Left kidney (tissue), 2 donors: ENCODE results near the gene SH3RF2. TPM values are rescaled to one million over a fixed set of nuclear protein-coding genes. Genes with fewer than 3 reads are reported as not detected.
"Not testable (repeated sequence)": the region's sequence is repeated elsewhere in the genome, so short reads cannot be mapped to it uniquely, and the experiment has no call there.

ENCODE experiments used
- DNase-seq: peaks from one replicate; pipeline ENCODE4 v3.0.0-alpha.2; 2013
- polyA plus RNA-seq: library from polyadenylated mRNA; unstranded; fragments of 120-200 nt; gene quantifications from one replicate; pipeline ENCODE4 v1.2.1, GENCODE V29; 2013; ENCODE audit not compliant: insufficient read length

The SH3RF2 gene
- polyA plus RNA-seq, 1 donor: 5.4 TPM

GRCh38 chr5:146007989-146008388, 71.6 kb downstream of the SH3RF2 start:
- DNase-seq: no peak

DNA sequence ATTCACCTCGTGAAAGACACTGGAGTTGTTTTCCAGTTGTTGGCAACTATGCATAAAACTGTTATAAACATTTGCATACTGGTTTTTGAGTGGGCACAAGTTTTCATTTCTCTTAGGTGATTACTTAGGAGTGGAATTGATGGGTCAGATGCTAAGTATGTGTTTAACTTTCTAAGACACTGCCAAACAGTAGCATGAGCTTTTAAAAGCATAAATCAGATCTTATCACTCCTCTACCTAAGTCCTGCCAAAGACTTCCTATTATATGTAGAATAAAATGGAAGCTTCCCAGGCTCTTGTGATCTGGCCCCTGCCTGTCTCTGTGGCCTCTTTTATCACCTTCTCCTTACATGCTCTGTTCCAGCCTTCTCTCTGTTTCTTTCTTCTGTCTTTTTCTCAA, 72.6 kb downstream of the SH3RF2 start:
- DNase-seq: no peak

DNA sequence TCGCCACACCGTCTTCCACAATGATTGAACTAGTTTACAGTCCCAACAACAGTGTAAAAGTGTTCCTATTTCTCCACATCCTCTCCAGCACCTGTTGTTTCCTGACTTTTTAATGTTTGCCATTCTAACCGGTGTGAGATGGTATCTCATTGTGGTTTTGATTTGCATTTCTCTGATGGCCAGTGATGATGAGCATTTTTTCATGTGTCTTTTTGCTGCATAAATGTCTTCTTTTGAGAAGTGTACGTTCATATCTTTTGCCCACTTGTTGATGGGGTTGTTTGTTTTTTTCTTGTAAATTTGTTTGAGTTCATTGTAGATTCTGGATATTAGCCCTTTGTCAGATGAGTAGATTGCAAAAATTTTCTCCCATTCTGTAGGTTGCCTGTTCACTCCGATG, 74.1 kb downstream of the SH3RF2 start:
- not testable (repeated sequence) for DNase-seq

DNA sequence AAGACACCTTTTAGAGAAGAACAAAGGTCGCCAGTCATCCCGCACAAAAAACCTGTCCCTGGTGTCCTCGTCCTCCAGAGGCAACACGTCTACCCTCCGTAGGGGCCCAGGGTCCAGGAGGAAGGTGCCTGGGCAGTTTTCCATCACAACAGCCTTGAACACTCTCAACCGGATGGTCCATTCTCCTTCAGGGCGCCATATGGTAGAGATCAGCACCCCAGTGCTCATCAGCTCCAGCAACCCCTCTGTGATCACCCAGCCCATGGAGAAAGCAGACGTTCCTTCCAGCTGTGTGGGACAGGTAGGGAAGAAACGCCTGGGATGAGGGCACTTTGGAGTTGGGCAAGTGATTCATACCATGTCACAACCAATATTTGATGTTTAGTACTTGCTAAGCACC, 77.4 kb downstream of the SH3RF2 start:
- DNase-seq: no peak

GRCh38 chr5:146015001-146015400, 78.6 kb downstream of the SH3RF2 start:
- DNase-seq: no peak

DNA sequence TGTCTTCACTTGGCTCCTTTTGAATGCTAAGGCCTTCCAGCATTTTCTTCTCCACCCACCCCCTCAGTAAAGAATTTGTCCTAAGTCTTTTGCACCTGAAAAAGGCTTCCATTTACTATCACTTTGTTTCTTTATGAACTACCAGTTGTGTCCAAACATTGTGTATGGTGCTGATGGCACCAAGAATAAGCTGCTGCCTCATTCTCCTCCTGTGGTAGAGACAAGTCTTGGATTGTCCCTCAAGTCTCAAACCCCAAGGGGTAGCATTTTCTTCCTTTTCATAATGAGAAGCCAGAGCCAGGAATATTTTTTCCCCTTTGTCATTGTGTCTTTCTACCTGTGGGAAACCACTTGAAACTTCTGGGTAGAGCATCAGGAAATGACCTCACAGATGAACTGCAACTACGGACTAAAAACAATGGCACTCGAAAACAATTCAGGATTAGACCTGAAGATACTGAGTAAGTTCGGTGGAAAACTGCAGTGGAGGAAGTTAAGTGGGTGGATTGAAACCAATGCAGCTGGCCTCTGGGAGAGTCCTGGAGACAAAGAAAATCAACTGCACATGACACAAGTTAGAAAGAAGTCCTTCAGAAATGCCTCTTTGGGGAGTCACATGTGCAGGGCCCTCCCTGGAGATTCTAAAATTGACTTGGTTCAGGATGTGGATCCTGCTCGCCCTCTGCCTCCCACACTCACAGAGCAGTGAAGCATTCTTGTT, 80.5 kb downstream of the SH3RF2 start:
- DNase-seq: no peak

GRCh38 chr5:146018514-146019375, 82.4 kb downstream of the SH3RF2 start:
- DNase-seq: no peak

DNA sequence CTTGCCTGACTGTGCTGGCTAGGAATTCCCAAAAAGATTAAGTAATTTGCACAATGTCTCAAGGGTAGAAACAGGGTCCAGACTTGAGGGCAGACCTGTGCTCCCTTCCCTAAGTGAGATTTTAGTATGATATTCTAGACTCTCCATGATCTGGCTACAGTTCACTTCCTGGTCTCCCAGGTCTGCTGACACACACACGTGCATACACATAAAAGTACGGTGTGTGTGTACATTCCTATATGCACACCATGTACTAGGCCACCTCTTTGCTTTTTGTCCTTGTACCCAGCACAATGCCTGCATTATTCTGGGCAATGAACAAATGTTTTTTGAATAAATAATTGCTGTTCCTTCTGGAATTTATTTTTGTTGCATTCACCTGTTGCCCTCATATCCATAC, 83.7 kb downstream of the SH3RF2 start:
- DNase-seq: no peak

GRCh38 chr5:146024034-146024433, 87.7 kb downstream of the SH3RF2 start:
- DNase-seq: no peak

GRCh38 chr5:146025114-146025680, 88.8 kb downstream of the SH3RF2 start:
- no peak for DNase-seq

- no peak for DNase-seq
Measured at GRCh38 chr5:146025681-146026080, 89.3 kb downstream of the SH3RF2 start.

- DNase-seq: no peak
Measured at GRCh38 chr5:146026307-146027010, 90.1 kb downstream of the SH3RF2 start.

DNA sequence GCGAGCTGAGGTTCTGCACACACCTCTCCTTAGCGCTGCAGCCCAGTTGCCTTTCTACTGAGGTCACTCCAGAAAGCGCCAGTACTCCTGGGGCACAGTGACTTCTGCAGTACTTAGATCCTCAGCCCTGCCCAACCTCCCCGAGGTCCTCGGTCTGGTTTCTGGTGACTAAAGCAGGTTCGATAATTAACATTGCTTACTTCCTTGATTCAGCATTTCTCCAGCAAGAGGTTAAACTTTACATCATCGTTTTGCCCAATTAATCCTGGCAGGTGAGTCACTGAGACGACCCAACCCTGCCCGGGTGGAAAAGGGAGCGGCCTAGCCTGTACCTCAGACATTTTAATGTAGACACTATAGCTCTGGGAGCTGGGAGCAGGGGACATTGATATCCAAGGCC, 91.4 kb downstream of the SH3RF2 start:
- DNase-seq: peak; percentile 53

- DNase-seq: no peak
Measured at GRCh38 chr5:146032911-146033310, 96.5 kb downstream of the SH3RF2 start.

DNA sequence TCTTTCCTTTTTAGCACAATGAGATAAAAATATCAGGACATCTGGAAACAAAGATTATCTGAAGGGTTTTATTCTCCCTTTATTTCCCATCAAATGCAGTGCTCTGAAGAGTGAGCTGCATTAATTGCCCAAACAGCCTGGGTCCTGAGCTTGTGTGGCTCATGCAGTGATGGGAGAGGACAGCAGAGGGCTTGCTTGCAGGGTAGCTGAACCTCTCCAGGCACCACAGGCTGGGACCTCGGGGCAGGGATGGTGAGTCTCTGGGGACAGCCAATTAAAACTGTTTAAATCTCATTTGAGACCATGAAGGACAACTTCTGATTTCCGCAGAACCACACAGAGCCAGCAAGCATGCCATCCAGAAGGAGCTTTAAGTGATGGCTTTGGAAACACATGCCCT, 97.7 kb downstream of the SH3RF2 start:
- DNase-seq: no peak

DNA sequence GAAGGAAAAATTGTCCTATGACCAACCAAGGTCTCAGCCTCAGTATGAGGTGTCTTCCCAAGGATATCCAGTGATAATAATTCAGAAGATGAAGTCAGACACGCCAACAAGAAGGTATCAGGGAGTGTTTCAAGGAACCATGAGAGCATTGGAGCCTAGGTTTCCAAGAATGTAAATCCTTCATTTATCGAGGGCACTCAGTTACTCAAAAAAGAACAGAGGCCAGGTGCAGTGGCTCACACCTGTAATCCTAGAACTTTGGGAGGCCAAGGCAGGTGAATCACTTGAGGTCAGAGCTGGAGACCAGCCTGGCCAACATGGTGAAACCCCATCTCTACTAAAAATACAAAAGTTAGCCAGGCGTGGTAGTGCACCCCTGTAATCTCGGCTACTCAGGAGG, 98.2 kb downstream of the SH3RF2 start:
- DNase-seq: no peak

- no peak for DNase-seq
Measured at GRCh38 chr5:146039420-146039819, 103.0 kb downstream of the SH3RF2 start.

GRCh38 chr5:146040527-146040926, 104.1 kb downstream of the SH3RF2 start:
- DNase-seq: no peak

DNA sequence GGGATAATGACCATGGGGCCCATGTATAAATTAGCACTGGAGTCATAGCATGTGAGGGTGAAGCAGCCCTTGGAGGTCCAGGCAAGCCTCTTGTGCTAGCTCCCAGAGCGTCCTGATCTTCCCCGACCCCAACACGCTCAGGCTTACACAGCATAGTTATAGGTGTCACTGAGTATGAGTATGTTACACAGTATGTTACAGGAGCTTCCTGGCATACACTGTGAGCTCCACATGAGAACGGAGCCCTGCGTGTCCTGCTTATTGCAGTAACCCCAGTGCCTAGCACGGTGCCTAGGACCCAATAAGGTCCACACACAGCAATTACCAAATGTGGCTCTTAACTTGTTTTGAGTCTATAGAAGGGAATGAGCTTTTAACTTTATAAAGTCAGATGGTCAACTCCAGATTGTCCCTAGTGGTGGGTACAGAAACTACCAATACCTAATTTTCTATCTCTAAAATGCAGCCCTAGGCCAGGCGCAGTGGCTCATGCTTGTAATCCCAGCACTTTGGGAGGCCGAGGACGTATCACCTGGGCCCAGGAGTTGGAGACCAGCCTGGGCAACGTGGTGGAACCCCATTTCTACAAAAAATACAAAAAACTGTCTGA, 104.9 kb downstream of the SH3RF2 start:
- no peak for DNase-seq

DNA sequence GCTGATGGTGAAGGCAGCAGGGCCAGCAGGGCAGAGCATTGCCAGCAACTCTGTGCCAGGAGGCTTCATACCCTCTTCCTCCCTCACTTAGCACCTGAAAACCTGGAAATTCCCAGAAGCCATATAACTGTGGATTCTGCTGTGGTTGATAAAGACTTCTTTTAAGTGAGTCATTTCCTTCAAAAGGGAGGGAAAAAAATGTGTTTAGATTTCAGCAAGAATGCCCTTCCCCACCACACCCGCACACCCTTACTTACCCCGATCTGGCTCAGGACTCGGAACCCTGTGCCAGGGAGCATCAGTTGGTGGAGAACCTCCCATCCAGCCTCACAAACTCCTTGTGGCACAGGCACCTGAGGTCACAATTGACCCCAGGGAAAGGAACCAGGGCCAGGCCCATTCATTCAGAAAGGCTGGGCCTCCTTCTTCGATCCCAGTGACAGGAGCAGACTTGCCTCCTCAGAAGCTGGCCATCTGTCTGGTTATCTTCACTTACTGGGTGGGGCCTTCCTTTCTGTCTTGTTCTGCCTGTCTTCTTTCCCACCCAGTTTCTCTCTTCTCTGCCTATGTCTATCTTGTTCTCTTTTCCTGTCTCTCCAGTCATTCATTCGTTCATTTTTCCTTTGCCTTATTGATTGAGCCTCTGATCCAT, 106.4 kb downstream of the SH3RF2 start:
- DNase-seq: no peak

GRCh38 chr5:146043722-146044121, 107.3 kb downstream of the SH3RF2 start:
- no peak for DNase-seq

DNA sequence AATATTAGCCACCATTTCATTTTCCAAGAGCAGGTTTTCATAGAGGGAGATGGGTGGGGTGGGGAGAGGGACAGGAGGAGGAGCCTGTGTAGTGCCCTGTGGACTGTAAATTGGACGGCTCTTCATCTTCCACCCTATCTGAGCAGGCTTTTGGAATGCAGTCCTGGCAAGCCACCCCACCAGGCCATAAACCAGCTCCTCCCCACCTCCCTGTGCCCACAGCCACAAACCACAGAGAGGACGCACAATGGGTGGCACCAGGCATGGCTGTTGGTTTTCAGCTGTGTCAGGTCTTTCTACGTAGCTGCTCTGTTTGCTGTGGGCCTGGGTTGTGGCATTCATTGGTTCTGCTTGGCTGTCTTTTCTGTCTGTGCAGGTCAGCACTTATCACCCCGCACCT, 111.0 kb downstream of the SH3RF2 start:
- no peak for DNase-seq
